ACC112 (cell line): ENCODE measurements around the gene BCAR1.

Source experiments
- H2AFZ ChIP-seq: fragments of 200-600 bp; sonication (generic); one replicate; pipeline ENCODE4 v1.6.0; 2017; ENCODE audit warnings: antibody characterized with exemption, low read length; ENCODE audit not compliant: unreplicated experiment
- H3K27ac ChIP-seq: fragments of 200-600 bp; sonication (generic); 2 replicates; pipeline ENCODE4 v1.5.1; 2014; ENCODE audit warnings: low read depth, mild to moderate bottlenecking, antibody characterized with exemption, low read length, moderate library complexity
- H3K27me3 ChIP-seq: fragments of 200-600 bp; sonication (generic); 2 replicates; pipeline ENCODE4 v1.6.1; 2014; ENCODE audit warnings: mild to moderate bottlenecking, antibody characterized with exemption, low read length, moderate library complexity, mixed read lengths; ENCODE audit not compliant: insufficient read depth
- H3K36me3 ChIP-seq: fragments of 200-600 bp; sonication (generic); 2 replicates; pipeline ENCODE4 v1.6.1; 2016; ENCODE audit warnings: mild to moderate bottlenecking, antibody characterized with exemption, low read length, moderate library complexity, mixed read lengths; ENCODE audit not compliant: insufficient read depth
- H3K4me1 ChIP-seq: fragments of 200-600 bp; sonication (generic); one replicate; pipeline ENCODE4 v1.6.1; 2016; ENCODE audit warnings: low read length, mixed read lengths; ENCODE audit not compliant: insufficient read depth, unreplicated experiment, control insufficient read depth
- H3K4me3 ChIP-seq: fragments of 200-600 bp; sonication (generic); 2 replicates; pipeline ENCODE4 v1.5.1; 2014; ENCODE audit warnings: mild to moderate bottlenecking, low read depth, low read length
- H3K79me2 ChIP-seq: fragments of 200-600 bp; sonication (generic); one replicate; pipeline ENCODE4 v1.6.0; 2016; ENCODE audit warnings: low read length; ENCODE audit not compliant: control insufficient read depth, unreplicated experiment, insufficient read depth

BCAR1 gene

DNA sequence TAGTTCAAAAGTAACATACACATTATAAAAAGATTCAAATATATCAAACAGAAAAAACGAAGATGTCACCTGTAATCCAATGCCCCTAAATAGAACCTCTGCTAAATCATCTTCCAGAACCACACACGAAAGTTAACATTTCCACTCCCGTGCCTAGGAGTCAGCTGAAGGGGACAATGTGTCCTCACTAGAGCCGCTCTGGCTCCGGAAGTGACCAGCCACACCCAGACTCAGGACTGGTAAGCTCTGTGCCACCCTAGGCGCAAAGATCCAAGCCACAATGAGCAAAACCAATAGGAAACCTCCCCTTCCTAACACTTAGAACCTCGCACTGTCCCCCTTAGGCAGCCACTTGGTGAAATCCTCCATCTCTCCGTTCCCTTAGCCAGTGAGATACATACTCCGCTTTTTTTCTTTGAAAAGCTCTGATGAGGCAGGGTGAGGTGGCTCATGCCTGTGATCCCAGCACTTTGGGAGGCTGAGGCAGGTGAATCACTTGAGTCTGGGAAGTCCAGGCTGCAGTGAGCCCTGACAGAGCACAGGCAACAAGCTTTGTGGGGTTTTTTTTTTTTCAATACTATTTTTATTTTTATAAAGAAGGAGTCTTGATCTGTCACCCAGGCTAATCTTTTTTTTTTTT lies 20.8 kb downstream of the BCAR1 start:
- Histone ChIP-seq H3K36me3 (peaks cover 17% of the 10 kb centered on the region; the same call in 1 of the 2 replicates), H3K79me2 (peaks cover 15% of the 10 kb centered on the region)

DNA sequence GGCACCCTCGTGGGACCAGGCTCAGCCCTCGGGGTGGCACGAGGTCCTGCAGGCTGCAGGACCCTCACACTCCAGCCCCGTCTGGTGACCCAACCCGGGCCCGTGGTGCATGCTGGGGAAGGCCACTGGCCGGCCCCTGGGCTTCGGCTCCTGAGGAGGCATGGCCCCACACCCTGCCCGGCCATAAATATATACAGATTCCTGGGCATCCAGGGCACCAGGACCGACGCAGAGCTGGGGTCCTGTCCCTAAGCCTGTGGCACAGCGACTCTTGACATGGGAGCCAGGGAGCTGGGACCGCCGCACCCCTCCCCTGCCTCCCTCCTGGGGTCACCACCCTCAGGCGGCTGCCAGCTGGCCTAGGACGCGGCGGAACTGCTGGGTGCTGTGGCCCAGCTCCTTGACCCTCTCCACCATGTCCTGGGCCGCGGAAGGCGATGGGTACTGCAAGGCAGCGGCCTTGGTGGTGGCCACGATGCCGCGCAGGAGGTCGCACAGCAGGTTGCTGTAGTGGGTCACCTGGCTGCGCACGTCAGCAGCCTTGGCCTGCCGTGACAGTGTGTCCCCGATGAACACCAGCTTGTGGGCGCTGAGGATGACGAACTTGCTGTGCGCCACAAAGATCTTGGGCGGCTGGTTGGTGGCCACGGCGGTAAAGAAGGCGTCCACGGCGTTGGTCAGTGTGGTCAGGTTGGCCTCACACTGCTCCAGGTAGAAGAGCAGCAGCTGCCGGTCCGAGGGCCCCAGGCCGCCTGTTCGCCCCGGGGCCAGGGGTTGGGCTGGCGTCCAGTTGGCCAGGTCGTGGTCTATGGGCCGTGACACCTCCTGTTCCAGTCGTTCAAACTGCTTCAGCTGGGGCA lies 22.0 kb downstream of the BCAR1 start:
- H3K27ac ChIP-seq = no peak overlapping the region
- H3K27me3 ChIP-seq = no peaks in the 10 kb centered on the region
- H2AFZ ChIP-seq = no peak overlapping the region
- H3K79me2 ChIP-seq = peaks cover 9% of the 10 kb centered on the region
- H3K36me3 ChIP-seq = peaks cover 17% of the 10 kb centered on the region; the same call in 1 of the 2 replicates
- H3K4me1 ChIP-seq = no peaks in the 10 kb centered on the region
- H3K4me3 ChIP-seq = no peak overlapping the region

More for the DNA sequence above, 20.8 kb downstream of the BCAR1 start:
- Histone ChIP-seq H3K27ac (no peak overlapping the region), H3K4me3 (no peak overlapping the region), H3K27me3 (no peaks in the 10 kb centered on the region), H3K4me1 (no peaks in the 10 kb centered on the region), H2AFZ (no peak overlapping the region)

DNA sequence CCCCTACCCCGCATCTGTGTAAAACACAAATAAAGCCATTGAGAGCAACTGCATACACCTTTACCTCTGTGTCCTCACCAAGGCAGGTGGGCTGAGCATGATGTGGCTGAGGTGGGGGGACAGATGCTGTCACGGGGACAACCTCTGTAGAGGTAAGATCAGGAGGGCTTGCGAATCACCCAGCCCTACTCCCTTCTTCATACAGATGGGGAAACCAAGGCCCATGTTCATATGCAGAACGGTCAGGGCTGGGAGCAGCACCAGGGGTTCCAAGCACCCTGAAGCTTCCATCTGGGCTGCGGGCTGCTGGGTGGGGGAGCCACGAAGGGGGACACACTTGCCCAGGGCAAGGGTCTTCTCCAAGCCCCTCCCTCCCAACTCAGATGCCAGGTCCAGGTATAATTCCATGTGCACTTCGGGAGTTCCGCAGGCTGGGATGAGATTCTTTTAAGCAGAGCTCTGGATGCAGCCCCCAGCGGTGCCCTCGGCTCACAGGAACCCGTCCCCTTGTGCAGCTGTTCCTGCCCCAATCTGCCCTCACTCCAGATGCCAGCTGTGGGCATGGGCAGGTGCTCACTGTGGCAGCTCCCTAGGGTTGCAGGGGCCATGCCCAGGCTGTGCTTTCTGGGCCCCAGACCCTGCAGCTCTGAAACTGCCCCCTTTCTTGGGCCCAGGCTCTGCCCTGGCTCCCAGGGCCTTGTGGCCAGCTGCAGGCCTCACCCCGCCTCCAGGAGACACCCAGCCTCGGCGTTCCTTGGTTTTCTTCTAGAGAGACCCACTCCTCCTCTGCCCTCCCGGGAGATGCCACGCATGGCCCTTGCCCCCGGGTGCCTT lies 23.1 kb downstream of the BCAR1 start:
- Histone ChIP-seq H3K4me3 (no peak overlapping the region), H3K36me3 (peaks cover 12% of the 10 kb centered on the region; the same call in 1 of the 2 replicates), H3K79me2 (peaks cover 5% of the 10 kb centered on the region), H3K27me3 (no peaks in the 10 kb centered on the region), H3K4me1 (no peaks in the 10 kb centered on the region), H3K27ac (no peak overlapping the region), H2AFZ (no peak overlapping the region)

DNA sequence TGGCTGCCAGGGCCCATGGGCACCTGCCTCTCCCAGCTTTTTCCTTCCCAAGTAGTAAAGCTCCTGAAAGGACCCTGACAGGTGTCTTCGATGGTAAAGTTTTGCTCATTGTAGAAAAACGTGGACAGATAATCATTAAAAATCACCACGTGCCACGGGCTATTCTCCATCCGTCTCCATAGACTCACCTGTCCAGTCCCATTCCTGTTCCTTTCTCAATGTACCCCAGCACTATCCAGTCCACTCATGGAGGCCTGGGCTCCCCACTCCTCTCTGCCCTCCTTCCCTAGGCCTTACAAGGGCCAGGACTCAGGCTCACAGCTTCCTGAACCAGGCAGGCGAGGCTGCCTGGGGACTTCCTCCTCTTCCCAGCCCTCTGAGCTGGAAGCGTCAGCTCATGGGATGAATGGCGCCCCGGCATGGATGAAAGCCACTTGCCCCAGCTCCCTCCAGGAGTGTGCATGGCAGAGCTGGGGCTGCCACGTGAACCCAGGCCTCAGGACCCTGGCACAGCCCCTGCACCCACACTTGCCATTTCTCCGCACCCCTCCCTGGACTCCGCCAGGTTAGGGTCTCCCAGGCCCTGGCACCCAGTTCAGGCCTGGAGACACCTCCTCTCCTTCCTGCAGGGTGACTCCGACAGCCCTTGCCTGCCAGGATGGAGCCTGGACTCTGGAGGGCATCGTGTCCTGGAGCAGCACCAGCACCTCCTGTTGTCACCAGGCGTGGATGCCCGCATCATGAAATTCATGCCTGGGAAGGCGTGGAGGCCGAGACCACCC lies 23.9 kb downstream of the BCAR1 start:
- H3K36me3 ChIP-seq = peaks cover 7% of the 10 kb centered on the region; the same call in 1 of the 2 replicates
- H3K79me2 ChIP-seq = peaks cover 2% of the 10 kb centered on the region

DNA sequence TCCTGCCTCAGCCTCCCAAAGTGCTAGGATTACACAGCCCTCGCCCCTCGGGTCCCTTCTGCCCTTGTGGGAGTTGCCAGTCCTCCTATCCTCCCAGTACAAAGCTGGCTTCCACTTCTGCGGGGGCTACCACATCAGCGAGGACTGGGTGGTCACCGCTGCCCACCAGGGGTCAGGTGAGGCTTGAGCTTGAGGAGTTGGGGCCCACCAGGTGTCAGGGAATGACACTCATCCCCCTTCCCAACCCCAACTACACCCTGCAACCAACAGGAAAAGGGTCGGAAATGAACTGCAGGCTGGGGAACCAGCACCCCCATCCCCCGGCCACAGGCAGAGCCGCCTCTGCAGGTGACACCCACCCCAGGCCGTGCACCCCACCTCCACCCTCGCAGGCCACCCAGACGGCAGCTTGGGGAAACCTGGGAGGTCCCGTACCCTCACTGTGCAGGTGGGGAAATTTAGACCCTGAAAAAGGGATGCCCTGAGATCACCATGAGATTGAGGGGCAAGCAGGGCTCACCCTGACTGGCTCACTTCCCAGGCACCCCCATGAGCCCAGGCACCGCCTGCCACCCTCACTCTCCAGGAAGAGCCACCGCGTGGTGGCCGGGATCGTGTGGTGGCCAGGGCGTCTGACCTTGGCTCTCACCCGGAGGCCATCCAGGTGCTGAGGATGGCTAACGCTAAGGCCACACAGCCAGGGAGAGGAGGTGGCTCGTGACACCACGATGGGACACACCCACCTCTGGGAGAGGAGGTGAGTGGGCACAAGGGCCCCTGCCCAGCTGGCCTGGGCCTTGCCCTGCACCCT lies 24.7 kb downstream of the BCAR1 start:
- no peak overlapping the region for H3K27ac ChIP-seq
- H3K4me3 ChIP-seq = no peak overlapping the region
- no peak overlapping the region for H2AFZ ChIP-seq
- H3K4me1 ChIP-seq = no peaks in the 10 kb centered on the region
- H3K79me2 ChIP-seq = no peaks in the 10 kb centered on the region
- no peaks in the 10 kb centered on the region for H3K27me3 ChIP-seq
- peaks cover 6% of the 10 kb centered on the region; the same call in 1 of the 2 replicates for H3K36me3 ChIP-seq

More for the DNA sequence above, 23.9 kb downstream of the BCAR1 start:
- Histone ChIP-seq H3K27ac (no peak overlapping the region), H3K4me1 (no peaks in the 10 kb centered on the region), H3K4me3 (no peak overlapping the region), H3K27me3 (no peaks in the 10 kb centered on the region), H2AFZ (no peak overlapping the region)

DNA sequence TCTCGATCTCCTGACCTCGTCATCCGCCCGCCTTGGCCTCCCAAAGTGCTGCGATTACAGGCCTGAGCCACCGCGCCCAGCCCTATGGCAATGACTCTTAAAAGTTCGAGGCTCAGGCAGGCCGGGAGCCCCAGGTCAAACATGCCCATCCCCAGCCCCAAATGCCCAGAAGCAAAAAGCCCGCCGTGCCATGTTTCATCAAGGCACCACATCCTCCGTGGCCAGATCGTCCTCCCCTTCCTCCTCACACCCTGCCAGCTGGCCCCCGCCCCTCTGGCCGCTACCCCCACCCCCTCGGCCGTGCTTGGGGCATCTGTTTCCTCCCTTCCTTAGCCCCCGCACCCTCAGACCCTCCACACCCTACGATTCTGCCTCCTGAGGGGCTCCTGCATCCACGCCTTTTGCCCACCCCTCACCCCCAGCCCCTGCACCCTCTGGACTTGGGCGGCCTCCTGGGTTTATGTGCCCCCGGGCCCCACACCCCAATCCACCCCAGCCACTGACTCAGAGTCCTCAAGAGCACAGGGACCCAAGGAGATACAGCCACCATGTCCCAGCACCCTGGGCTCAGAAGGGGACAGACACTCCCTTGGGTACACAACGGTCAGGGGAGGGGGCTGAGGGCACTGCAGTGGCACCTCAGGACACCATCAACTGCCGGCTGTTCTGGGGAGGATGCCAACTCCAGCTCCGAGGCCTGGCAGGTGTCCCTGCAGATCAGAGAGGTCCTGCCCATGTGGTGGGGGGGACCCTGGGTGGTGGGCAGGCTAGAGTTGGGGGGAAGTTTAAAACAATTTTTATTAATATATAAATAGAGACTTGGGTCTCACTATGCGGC lies 25.5 kb downstream of the BCAR1 start:
- Histone ChIP-seq H3K79me2 (no peaks in the 10 kb centered on the region), H3K27me3 (no peaks in the 10 kb centered on the region), H3K4me3 (no peak overlapping the region), H3K27ac (no peak overlapping the region), H3K4me1 (no peaks in the 10 kb centered on the region), H3K36me3 (peaks cover 6% of the 10 kb centered on the region; the same call in 1 of the 2 replicates), H2AFZ (no peak overlapping the region)

DNA sequence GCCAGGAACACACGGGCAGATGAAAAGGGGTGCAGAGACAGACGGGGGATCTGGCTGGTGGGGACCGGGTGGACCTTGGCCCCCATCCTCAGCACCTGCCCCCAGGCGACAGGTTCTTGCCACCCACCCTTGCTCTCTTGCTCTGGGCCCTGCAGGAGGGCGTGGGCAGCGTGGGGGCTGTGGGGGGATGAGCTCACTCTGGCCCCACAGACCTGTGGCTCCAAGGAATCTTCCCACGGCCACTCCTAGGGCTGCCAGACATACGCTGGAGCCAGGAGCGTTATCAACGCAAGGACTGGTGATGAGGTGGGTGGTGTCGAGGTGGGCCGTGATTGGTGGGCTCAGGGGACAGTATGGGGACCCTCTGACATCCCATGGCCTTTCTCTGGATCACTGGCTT lies 26.3 kb downstream of the BCAR1 start:
- Histone ChIP-seq H3K36me3 (peaks cover 6% of the 10 kb centered on the region; the same call in 1 of the 2 replicates), H2AFZ (no peak overlapping the region), H3K27me3 (no peaks in the 10 kb centered on the region), H3K79me2 (no peaks in the 10 kb centered on the region), H3K27ac (no peak overlapping the region), H3K4me1 (no peaks in the 10 kb centered on the region), H3K4me3 (no peak overlapping the region)

DNA sequence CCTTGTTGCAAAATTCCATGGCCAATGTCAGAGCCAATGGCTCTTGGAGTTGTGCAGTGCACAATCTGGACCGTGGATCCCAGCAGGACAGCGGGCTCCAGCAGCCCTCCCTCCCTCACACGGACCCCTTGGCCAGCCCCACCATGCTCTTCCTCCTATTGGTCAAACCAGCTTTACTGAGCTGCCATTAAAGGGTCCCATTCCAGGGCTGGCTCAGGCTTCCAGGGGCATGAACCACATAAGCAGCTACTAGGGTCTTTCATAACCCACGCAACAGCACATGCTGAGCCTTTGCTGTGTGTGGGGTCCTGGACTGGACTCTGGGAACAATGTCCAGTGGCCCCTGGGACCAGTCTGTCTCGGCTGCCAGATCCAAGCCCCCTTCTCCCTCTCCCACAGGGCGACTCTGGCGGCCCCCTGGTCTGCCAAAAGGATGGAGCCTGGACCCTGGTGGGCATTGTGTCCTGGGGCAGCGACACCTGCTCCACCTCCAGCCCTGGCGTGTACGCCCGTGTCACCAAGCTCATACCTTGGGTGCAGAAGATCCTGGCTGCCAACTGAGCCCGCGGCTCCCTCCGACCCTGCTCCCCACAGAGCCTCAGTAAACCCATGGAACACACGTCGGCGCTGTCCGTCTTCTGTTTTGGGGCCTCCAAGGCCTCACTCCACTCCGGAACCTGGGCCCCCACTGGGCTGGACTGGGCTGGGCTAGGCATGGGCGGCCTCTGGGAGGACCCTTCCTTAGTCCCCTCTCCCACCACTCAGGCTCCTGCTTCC lies 26.9 kb downstream of the BCAR1 start:
- H2AFZ ChIP-seq = no peak overlapping the region
- H3K4me3 ChIP-seq = no peak overlapping the region
- H3K4me1 ChIP-seq = peaks cover 3% of the 10 kb centered on the region
- H3K79me2 ChIP-seq = no peaks in the 10 kb centered on the region
- H3K27ac ChIP-seq = no peak overlapping the region
- peaks cover 6% of the 10 kb centered on the region; the same call in 1 of the 2 replicates for H3K36me3 ChIP-seq
- no peaks in the 10 kb centered on the region for H3K27me3 ChIP-seq
